ENCODE data around the gene TRMU.

DNA sequence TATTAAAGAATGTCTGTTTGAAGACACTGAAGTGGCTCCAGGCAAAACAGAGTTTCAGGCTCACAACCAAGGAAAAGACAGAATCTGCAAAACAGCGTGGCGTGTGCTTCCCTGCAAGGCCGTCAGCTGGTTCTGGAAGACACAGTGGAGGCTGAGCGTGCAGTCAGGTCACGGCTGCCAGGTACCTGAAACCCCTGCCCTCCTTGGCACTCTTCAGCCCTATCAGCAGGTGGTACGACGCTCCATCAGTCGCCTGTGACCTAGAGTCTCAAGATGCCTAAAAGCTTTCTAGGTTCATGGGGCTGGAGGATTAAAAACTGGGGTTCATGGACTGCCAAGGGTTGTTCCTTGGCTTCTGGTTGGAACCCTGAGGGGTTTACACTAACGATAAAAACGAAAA, 65.9 kb downstream of the TRMU start:
- TF ChIP-seq, protein P1, sequence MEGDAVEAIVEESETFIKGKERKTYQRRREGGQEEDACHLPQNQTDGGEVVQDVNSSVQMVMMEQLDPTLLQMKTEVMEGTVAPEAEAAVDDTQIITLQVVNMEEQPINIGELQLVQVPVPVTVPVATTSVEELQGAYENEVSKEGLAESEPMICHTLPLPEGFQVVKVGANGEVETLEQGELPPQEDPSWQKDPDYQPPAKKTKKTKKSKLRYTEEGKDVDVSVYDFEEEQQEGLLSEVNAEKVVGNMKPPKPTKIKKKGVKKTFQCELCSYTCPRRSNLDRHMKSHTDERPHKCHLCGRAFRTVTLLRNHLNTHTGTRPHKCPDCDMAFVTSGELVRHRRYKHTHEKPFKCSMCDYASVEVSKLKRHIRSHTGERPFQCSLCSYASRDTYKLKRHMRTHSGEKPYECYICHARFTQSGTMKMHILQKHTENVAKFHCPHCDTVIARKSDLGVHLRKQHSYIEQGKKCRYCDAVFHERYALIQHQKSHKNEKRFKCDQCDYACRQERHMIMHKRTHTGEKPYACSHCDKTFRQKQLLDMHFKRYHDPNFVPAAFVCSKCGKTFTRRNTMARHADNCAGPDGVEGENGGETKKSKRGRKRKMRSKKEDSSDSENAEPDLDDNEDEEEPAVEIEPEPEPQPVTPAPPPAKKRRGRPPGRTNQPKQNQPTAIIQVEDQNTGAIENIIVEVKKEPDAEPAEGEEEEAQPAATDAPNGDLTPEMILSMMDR (IDR thresholded peaks at IDR 0.05) = no peak
- TF ChIP-seq SIN3A (IDR thresholded peaks at IDR 0.05; ENCODE audit: borderline replicate concordance, insufficient read depth, low read depth, low read length) (no peak), POLR2AphosphoS5 (IDR thresholded peaks at IDR 0.05; ENCODE audit: low read depth, low read length) (no peak)
